HG02571 (cell line): ENCODE measurements around the gene VPS25.
"Not testable (repeated sequence)": the region's sequence is repeated elsewhere in the genome, so short reads cannot be mapped to it uniquely, and the experiment has no call there.

Experiments
- ATAC-seq: cut with Tn5 transposase; IDR thresholded peaks from one replicate; pipeline ENCODE4 v1.9.1; 2021; ENCODE audit warnings: mild to moderate bottlenecking, moderate library complexity; ENCODE audit not compliant: unreplicated experiment

The VPS25 gene

DNA sequence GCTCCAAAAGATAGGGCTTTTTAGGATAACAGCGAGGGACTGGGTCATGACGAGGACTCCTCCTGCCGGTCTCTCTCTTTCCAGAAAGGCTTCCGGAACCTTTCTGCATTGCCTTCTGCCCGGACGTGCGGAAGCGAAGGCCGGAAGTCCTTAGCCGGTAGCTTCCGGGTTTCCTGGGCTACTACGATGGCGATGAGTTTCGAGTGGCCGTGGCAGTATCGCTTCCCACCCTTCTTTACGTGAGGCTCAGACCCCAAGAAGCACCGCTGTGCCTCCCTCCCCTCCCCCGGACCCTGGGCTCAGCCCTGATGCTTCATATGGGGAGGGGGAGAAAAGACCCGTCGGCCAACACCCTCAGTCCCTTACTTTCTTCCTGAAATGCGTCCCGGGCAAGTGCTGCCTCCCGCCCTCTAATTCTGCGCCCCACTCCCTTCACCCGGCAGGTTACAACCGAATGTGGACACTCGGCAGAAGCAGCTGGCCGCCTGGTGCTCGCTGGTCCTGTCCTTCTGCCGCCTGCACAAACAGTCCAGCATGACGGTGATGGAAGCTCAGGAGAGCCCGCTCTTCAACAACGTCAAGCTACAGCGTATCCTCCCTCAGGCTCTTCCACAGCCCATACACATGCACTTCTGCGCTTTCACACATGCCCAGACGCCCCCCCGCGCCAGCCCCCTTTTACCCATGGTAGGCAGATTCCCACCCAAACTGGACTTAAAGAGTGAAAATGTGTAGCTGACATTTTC is at the start of gene VPS25:
Gene VPS25 (plus strand): TSS at position 160 of the 746 bp plus-strand sequence. CDS start 27 bp downstream, at position 187.
- ATAC-seq = peak; percentile 79

DNA sequence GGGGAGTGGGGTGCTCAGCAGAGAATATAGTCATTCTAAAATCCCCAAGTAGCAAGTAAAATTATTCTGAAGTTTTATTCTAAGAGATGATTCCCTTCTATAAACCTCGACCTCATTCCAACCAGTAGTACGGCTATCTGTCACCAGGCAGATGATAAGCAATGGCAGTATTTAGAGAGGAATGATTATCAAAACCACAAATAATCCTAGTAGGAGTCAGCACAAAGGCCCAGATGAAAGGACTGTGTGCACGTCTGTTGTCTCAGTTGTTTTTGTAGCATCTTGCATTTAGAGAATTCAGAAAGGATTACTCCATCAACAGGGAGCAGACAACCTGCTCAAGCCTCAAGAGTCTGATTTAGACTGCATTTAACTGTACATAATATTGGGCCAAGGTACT is 49.6 kb upstream of the VPS25 start:
- no peak for ATAC-seq

DNA sequence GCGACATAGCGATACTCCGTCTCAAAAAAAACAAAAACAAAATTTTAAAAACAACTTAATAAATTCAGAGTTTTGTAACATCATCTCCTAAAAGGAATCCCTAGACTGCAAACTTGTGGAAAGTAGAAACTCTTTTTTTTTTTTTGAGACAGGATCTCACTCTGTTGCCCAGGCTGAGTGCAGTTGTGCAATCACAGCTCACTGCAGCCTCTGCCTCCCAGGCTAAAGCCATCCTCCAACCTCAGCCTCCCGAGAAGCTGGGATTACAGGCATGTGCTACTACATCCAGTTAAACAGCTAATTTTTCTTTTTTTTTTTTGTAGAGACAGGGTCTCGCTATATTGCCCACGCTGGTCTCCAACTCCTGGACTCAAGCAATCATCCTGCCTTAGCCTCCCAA is 48.1 kb upstream of the VPS25 start:
- ATAC-seq = no peak

DNA sequence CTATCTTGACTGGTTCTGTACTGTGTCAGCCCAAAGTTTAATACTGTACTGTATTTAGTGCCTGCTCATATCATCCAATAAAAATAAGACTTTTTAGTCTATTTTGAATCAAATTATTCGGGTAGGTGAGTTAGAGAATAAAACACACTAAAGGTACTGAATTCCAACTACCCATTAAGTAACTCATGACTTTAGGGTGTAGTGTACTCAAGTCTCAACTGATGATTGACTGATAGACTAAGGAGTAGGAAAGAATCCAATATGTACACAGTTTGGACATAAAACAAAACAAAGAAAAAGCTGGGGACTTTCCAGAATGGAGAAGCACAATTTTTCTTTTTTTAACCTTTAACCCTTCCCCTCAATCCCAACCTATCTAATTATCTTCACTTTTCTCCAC is 32.5 kb upstream of the VPS25 start:
- ATAC-seq = no peak

DNA sequence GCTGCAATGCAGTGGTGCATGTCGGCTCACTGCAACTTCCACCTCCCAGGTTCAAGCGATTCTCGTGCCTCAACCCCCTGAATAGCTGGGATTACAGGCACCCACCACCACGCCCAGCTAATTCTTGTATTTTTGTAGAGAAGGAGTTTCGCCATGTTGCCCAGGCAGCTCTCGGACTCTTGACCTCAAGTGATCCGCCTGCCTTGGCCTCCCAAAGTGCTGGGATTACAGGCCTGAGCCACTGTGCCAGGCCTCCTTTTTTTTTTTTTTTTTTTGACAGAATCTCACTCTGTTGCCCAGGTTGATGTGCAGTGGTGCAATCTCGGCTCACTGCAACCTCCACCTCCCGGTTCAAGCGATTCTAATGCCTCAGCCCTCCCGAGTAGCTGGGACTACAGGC is 30.3 kb upstream of the VPS25 start:
- ATAC-seq = not testable (repeated sequence)

DNA sequence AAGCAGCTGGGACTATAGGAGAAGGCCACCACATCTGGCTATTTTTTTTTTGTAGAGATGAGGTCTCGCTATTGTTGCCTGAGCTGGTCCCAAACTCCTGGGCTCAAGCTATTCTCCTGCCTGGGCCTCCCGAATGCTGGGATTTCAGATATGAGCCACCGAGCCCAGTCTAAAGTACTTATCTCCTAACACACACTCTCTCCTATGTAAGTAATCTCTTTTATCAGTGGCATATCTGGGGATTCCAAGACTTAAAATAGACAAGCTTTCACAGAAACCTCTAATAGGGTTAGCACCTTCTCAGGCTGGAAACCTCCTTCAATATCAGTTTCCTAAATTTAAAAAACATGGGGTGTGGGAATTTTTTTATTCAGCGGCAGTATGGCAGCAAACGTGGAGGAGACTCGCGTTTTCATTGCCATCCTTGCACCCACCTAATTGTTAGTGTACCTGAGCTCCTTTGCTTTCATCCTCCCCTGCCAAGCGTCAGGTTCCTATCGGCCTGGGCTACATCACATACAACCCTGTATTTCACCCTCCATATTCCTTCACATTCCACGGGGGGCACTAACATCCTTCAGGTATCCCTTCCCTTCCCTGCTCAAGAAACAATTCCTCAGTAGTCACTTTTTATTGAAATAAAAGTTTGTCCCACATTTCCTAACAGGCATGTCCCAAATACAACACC is 29.5 kb upstream of the VPS25 start:
- ATAC-seq = no peak

DNA sequence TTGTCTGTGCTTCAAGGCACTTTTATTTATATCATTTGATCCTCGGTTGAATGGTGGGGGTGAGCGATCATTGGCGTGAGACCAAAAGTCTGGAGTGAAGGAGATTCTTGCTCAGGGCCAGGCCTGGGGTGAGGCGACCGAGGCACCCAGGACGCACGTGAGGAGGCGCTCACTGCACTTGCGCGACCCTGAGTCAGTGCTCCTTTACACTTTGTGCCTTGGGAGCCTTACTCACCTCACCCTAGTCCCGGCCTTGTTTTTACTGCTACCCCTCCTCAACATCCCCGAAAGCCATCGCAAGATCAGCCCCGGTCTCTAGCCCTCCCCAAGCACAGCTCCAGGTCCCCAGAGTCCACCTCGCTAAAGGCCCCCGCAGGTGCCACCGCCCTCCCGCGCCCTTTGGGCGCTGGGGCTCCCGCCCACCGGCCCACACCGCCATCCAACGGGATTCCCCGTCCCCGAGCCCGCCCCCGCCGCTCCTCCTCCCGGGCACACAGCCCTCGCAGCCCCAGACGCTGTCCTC is 28.9 kb upstream of the VPS25 start:
- ATAC-seq = peak; percentile 49

DNA sequence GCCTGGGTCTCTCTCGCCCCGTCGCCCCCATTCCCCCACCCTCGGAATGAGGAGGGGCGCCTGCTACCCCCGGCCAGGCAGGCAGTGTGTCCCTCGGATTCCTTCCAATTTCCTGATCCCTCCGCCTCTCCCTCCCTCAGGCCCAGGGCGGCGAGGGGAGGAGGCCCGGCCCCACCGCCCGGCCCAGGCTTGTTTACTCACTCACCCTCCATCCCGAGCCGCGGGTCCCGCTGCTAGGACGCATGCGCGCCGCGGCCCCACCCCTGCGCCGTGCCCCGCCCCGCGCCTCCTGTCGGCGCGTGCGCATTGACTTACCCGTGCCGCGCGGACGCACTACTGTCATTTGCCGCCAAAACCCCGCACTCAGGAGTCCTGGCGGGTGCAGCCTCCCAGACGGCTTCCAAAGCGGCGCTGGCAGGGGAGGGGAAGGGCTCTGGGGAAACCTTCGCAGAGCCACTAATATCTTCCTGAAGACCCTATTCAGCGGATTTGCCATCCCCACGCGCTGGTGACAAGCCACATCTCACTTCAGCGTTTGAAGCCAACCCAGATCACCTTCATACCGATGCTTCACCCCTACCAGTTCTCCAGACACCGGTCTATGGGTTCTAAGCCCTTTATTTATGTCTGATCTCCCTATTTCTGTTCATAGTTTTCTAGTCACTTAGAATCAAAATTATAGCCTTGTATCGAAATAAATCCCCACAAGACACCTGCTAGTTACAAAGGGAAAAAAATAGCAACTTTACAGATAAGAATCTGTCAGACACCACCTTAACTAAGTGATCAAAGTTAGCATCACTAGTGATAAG is 28.2 kb upstream of the VPS25 start, which contains the start of gene EZH1:
Gene EZH1 (minus strand): TSS at position 235 of the 812 bp plus-strand sequence. CDS start 16,099 bp downstream, outside the sequence.
- peak; percentile 77 for ATAC-seq

DNA sequence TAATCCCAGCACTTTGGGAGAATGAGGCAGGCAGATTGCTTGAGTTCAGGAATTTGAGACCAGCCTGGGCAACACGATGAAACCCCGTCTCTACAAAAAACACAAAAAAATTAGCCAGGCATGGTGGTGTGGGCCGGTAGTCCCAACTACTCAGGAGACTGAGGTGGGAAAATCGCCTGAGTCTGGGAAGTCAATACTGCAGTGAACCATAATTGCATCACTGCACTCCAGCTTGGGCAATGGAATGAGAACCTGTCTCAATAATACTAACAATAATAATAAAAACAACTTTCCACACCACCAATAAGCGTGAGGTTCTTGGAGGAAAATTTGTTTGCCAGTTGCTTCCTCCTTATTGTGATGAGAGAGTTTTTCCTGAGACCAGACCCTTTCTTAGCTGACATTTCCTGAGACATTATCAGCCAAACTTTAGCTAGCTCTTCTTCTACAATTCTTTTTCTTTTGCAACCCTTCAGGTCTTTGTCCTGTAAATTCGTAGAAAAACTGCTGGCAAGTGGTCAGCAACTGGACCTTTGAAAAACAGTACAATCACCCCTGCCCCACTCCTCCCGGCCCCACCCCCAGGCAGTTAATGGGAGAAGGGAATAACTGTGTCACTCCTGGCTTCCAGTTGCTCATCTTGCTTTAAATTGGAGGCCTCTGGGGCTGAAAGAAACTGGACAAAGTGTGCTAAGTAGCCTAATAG is 24.9 kb upstream of the VPS25 start:
- ATAC-seq = no peak

DNA sequence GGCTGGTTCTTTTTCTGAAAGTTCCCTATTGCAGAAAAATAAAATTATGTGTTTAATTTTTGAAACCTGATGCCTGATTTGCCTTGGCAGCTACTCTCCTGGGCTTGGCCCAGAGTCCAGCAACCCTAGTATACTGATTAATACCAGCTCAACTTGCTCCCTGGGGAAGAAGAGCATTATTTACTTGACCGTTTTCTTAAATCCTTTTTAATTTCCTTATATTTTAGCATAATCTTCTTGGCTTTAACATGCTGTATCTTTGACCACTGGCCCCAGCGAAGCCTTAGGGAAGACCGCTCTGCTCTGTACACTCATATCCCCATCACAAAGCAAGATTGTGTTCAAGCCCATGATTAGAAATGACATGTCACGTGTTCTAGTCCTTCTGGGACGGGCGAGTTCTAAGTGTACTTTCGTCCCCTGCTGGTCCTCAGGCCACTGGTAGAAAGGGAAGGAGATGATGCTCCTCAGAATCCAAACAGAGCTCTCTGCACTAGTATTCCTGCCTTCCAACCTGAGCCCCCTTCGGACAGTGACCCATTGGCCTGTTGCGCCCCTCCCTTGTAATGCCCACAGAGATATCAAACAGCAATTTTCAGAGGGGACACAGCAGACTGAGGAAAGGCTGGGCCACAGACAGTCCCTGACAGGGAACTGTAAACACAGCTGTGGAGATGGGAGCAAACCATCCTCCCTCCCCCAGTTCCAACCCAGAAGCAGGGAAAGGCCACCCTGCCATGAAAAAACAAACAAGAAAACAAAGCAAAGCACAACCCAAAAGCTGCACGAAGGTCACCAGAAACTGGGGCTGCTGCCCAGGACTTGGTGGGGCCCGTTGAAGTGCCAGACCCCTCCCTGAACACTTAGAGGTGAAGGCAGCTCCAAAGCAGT is 24.1 kb upstream of the VPS25 start:
- ATAC-seq = no peak

DNA sequence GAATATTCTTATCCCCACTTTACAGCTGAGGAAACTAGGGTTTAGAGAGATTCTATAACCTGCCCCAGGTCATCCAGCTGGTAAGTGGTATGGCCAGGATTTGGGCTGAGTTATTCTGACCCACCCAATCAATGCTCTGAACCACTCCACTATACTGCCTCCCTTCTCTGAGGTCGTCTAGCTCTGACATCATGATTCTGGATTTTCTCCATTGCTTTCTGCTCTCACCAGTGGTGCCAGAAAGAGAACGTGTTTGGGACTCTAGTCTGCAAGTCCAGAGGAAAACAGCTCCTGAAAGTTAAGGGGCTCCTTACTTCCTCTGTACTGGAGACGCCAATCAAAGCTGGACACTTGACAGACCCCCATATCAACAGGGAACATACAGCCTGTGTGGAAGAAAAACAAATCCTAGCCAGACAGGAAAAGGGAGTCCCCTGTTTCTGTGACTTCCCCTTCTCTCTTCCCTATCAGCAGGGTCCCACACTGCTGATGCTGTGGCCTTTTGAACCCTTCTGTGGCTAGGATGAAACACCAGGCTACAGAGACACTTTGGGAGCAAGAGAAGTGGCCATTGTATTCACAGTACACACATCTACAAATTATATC is 22.4 kb upstream of the VPS25 start:
- ATAC-seq = no peak

DNA sequence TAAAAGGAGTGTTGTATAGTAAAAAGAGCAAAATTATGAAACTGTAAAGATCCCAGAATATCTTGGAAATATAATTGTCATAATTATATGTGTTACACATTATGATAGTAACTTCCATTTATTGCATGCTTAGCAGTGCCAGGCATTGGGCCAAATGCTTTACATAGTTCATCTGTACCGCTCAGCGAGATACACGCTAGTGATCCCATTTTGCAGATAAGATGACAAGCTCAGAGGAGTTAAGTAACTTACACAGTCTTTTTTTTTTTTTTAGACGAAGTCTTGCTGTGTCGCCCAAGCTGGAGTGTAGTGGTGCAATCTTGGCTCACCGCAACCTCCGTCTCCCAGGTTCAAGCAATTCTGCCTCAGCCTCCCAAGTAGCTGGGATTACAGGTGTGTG is 21.6 kb upstream of the VPS25 start:
- ATAC-seq = no peak

DNA sequence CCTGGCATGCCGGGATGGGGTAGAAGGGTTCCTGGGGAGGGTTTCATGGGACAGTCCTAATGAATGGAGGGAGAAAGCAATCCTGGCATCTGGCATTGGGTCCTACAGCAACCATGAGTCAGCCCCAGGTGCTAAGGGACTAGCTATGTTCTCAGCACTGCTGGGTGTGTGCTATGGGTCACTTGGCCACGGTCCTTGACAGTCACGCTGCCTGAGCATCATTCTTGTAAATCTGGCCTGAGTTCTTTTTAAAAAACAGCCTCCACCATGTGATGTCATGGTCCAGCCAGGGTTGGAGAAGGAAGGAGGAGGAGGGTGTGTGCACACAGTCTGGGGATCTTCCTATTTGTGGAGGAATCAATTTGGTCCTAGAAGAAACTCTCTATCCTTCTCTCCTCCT is 18.5 kb upstream of the VPS25 start:
- ATAC-seq = no peak

DNA sequence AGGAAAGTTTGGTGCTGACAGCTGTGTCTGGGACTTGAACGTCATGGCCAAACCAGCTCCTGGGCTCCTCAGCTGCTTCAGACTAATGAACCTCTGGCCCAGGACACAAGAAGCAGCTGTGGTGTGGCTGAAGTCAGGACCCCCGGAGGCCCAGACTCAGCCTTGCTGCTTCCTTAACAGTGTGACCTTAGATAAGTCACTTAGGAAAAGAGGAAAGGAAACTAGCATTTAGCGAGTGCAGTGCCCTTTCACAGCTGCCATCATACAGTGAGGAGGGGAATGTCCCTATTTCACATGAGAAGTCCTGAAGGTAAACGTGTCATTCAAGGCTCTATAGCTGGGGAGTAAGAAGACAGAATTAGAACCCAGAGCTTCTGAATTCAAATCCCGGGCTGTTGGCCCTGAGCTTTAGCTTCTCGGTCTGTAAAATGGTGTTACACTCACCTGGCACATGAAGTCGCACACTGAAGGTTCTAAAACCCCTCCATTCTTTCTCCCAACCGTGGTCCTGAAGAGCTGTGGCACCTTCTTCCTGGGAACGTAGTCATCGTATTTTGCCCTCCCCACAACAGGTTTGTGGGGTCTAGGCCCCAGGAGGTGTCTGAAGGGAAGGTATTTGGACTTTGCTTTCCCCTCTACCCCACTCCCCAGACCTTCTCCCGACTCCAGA is 13.1 kb upstream of the VPS25 start:
- ATAC-seq = no peak

DNA sequence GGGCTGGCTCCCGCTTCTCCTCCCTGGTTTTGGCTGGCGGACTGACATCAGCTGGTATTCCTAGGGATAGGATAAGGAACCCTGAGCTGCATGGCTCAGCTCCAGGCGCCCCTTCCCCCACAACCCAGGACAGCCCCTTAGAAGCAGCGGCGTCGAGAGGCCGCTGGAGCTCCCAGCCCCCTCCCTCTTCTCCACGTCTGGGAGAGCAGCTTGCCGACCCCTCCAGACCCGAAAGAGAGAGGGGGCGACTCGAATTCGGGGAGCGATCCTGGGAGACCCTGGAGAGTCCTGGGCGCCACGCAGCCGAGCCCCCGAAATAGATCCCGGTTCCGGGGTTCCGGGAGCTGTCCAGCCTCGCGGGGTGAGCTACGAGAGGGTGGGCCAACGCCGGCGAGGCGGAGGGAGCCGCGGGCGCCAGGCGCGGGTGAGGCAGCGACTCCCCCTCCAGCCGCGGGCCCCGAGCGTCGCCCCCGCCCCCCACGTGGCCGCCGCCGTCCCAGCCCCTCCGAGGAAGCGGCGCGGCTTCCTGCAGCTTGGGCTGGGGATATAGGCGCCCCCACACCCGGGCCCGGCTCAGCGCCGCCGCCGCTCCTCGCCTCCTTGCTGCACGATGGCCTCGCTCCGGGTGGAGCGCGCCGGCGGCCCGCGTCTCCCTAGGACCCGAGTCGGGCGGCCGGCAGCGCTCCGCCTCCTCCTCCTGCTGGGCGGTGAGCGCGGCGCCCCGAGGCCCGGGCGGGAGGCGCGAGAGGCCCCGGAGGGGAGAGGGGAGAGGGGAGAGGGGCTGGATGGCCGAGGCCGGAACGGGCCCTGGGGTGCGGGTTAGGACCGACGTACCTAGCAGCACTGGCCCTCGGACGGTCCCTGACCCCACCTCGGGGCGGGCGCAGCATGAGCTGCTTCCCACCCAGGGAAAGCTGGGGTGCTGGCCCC is 12.3 kb upstream of the VPS25 start, which contains the start of gene RAMP2:
Gene RAMP2 (plus strand): TSS at position 576 of the 930 bp plus-strand sequence. CDS start 35 bp downstream, at position 611.
- no peak for ATAC-seq

DNA sequence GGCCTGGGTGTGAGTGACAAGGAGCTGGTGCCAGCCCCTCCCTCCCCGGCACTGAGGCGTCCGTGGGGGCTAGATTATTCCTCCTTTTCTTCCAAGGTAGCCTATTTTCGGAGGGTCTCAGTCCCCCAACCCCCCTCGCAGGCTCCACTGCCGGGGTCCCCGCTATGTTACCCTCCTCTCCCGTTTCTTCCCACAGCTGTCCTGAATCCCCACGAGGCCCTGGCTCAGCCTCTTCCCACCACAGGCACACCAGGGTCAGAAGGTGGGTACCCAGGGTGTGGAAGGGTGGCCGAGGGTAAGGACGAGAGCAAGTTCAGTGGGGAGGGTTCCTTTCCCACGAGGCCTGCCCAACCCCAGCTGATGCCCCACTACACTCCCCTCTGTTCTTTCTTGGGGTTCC is 11.6 kb upstream of the VPS25 start:
- ATAC-seq = no peak

DNA sequence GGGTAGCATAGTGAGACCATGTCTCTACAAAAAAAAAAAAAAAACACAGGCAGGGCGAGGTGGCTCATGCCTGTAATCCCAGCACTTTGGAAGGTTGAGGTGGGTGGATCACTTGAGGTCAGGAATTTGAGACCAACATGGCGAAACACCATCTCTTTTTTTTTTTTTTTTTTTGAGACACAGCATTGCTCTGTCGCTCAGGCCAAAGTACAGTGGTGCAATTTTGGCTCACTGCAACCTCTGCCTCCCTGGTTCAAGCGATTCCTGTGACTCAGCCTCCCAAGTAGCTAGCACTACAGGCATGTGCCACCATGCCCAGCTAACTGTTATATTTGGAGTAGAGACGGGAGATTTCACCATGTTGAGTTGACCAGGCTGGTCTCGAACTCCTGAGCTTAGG is 7.1 kb upstream of the VPS25 start:
- no peak for ATAC-seq

DNA sequence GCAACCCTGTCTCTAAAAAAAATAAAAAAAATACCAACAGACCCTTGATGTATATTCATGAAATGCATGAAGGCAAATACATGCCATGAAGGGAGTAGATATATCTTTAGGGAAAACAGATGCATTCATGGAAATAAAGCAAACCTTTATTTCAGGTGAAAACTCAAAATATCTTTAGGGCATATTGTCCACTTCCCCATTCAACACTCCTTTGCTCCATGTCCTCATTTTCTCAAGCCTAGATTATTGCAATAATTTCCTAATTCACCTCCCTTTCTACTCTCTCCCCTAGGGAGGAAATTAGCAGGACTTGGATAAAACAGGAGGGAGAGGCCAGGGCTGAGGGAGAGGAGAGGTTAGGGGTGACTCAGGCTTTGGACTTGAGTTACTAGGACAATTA is 5.7 kb upstream of the VPS25 start:
- ATAC-seq = no peak
